Activated T-cell treated with anti-CD3 and anti-CD28 coated beads, Interleukin-2, amount 50 U/mL, for 1 hour (primary cell): ENCODE measurements around the gene SPDEF.

Source experiments
- DNase-seq: peaks from one replicate; pipeline ENCODE4 v3.0.0-alpha.2; 2020

SPDEF gene

GRCh38 chr6:34526241-34526972, 29.7 kb downstream of the SPDEF start:
- DNase-seq = no peak

GRCh38 chr6:34525431-34526175, 30.5 kb downstream of the SPDEF start:
- no peak for DNase-seq

- DNase-seq = no peak
Measured at GRCh38 chr6:34524971-34525370, 31.2 kb downstream of the SPDEF start.

GRCh38 chr6:34524499-34524898, 31.6 kb downstream of the SPDEF start:
- no peak for DNase-seq

- no peak for DNase-seq
Measured at GRCh38 chr6:34523441-34524206, 32.5 kb downstream of the SPDEF start.

GRCh38 chr6:34522761-34523160, 33.4 kb downstream of the SPDEF start:
- no peak for DNase-seq

- DNase-seq = no peak
Measured at GRCh38 chr6:34521463-34522285, 34.5 kb downstream of the SPDEF start.

GRCh38 chr6:34520645-34521462, 35.3 kb downstream of the SPDEF start:
- no peak for DNase-seq

GRCh38 chr6:34519971-34520644, 36.0 kb downstream of the SPDEF start:
- no peak for DNase-seq

GRCh38 chr6:34518669-34519365, 37.3 kb downstream of the SPDEF start:
- DNase-seq = no peak

- no peak for DNase-seq
Measured at GRCh38 chr6:34517966-34518365, 38.2 kb downstream of the SPDEF start.

- DNase-seq = no peak
Measured at GRCh38 chr6:34517461-34517881, 38.7 kb downstream of the SPDEF start.

- no peak for DNase-seq
Measured at GRCh38 chr6:34516391-34517324, 39.5 kb downstream of the SPDEF start.

GRCh38 chr6:34515473-34516387, 40.4 kb downstream of the SPDEF start:
- no peak for DNase-seq

- DNase-seq = no peak
Measured at GRCh38 chr6:34514593-34515472, 41.3 kb downstream of the SPDEF start.

- no peak for DNase-seq
Measured at GRCh38 chr6:34514112-34514511, 42.0 kb downstream of the SPDEF start.

- DNase-seq = no peak
Measured at GRCh38 chr6:34513646-34514045, 42.5 kb downstream of the SPDEF start.
